PFSK-1 (cell line): Measurements from ENCODE around the gene MACF1.

Experiments
- FOXP2 ChIP-seq: optimal IDR thresholded peaks from 2 replicates; pipeline ENCODE3; 2011; ENCODE audit warnings: borderline replicate concordance, control low read depth, inconsistent platforms; ENCODE audit not compliant: insufficient read depth; ENCODE audit errors: extremely low read length, extremely low read depth
- POLR2AphosphoS5 ChIP-seq: IDR thresholded peaks from 2 replicates; pipeline ENCODE4 v1.6.1; 2012; ENCODE audit warnings: low read depth, mild to moderate bottlenecking, control low read depth, low read length, moderate library complexity
- SIN3A ChIP-seq: IDR thresholded peaks from 2 replicates; pipeline ENCODE4 v1.6.1; 2012; ENCODE audit warnings: mild to moderate bottlenecking, low read length, moderate library complexity, borderline replicate concordance; ENCODE audit not compliant: insufficient read depth
- TAF1 ChIP-seq: IDR thresholded peaks from 2 replicates; pipeline ENCODE4 v1.6.1; 2012; ENCODE audit warnings: low read length, control low read depth, borderline replicate concordance; ENCODE audit not compliant: insufficient read depth
- TF ChIP-seq, protein P1 (sequence below), 2 experiments: IDR thresholded peaks; 2 replicates each; pipeline versions ENCODE4 v1.6.1 to v1.8.0; 2011 to 2012; ENCODE audit warnings: low read depth in 2 of 2, low read length in 2 of 2, control low read depth in 1 of 2, inconsistent platforms in 1 of 2, mild to moderate bottlenecking in 1 of 2, moderate library complexity in 1 of 2; ENCODE audit not compliant: insufficient read depth in 1 of 2

MACF1 gene

DNA sequence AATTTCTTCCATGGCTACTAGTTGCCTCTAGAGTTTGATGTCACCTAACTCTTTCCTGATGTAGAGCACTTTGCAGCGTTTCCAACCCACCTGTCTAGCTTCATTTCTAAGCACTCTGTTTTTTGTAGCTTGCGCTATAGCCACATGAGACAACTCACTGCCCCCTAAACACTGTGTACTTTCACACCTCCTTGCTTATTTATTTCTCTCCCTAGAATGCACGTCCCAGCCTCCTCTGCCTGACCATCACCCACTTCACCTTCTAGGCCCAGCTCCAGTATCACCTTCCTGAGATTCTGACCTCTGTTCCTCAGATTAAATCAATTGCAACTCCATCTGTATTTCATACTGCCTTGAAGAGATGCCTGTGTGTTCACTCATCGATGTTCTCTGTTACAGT, 32.5 kb downstream of the MACF1 start:
- no peak for TF ChIP-seq TAF1
- TF ChIP-seq, protein P1, sequence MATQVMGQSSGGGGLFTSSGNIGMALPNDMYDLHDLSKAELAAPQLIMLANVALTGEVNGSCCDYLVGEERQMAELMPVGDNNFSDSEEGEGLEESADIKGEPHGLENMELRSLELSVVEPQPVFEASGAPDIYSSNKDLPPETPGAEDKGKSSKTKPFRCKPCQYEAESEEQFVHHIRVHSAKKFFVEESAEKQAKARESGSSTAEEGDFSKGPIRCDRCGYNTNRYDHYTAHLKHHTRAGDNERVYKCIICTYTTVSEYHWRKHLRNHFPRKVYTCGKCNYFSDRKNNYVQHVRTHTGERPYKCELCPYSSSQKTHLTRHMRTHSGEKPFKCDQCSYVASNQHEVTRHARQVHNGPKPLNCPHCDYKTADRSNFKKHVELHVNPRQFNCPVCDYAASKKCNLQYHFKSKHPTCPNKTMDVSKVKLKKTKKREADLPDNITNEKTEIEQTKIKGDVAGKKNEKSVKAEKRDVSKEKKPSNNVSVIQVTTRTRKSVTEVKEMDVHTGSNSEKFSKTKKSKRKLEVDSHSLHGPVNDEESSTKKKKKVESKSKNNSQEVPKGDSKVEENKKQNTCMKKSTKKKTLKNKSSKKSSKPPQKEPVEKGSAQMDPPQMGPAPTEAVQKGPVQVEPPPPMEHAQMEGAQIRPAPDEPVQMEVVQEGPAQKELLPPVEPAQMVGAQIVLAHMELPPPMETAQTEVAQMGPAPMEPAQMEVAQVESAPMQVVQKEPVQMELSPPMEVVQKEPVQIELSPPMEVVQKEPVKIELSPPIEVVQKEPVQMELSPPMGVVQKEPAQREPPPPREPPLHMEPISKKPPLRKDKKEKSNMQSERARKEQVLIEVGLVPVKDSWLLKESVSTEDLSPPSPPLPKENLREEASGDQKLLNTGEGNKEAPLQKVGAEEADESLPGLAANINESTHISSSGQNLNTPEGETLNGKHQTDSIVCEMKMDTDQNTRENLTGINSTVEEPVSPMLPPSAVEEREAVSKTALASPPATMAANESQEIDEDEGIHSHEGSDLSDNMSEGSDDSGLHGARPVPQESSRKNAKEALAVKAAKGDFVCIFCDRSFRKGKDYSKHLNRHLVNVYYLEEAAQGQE (IDR thresholded peaks at IDR 0.05; ENCODE audit: insufficient read depth in 1 of 2, low read depth in 2 of 2, low read length in 2 of 2), result no peak
- no peak for TF ChIP-seq SIN3A
- TF ChIP-seq POLR2AphosphoS5, result no peak
- no peak for TF ChIP-seq FOXP2

DNA sequence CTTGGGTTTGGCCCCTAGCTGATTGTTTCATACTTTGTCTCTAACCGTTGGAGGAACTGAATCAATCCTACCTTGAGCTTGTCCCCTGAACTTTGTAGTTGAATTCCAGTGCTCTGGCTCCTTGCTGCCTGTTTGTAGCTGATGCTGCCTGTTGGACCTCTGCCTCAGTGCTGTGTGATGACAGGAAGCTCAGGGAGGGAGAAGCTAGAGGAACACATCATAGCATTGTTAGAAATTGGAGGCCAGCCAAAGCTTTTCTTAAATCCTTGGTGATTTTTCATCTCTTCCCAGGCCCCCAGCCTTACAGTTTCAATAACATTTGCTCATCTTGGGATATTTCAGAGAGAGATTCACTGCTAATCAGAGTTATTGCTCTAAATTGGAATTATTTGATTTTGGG, 34.0 kb downstream of the MACF1 start:
- TF ChIP-seq SIN3A (no peak), FOXP2 (no peak), POLR2AphosphoS5 (no peak), TAF1 (no peak)
- TF ChIP-seq, protein P1 (IDR thresholded peaks at IDR 0.05; ENCODE audit: insufficient read depth in 1 of 2, low read depth in 2 of 2, low read length in 2 of 2), result no peak

DNA sequence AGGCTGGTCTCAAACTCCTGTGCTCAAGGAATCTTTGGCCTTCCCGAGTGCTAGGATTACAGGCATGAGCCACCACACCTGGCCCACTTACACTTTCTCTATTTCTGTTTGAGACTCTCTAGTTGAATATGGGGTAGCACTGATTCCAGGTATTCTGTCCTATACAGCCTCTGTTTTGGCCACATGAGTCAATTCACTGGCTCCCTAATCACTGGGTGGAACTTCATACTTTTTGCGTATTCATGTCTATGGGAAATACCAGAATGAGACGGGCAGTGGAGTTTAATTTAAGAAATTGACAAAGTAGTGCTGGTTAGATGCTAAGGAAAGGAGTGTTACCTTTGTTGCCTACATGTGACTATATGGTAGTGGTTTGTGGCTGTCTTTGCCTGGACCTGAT, 35.5 kb downstream of the MACF1 start:
- TF ChIP-seq SIN3A (no peak), FOXP2 (no peak), POLR2AphosphoS5 (no peak), TAF1 (no peak)
- TF ChIP-seq, protein P1 (IDR thresholded peaks at IDR 0.05; ENCODE audit: insufficient read depth in 1 of 2, low read depth in 2 of 2, low read length in 2 of 2), result no peak

DNA sequence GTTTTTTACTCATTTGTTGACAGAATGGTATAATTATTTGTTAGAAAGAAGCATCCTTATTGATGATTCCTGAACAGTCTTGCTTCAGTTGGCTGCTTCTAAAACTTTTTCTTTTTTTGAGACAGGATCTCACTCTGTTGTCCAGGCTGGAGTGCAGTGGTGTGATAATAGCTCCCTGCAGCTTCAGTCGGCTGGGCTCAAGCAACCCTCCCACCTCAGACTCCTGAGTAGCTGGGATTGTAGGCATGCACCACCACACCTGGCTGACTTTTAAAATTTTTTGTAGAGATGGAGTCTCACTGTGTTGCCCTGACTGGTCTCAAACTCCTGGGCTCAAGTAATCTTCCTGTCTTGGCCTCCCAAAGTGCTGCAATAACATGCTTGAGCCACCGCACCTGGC, 38.8 kb downstream of the MACF1 start:
- TF ChIP-seq, protein P1 (IDR thresholded peaks at IDR 0.05; ENCODE audit: insufficient read depth in 1 of 2, low read depth in 2 of 2, low read length in 2 of 2), result no peak
- TF ChIP-seq TAF1 (no peak), POLR2AphosphoS5 (no peak), FOXP2 (no peak), SIN3A (no peak)
